H9 (cell line): ENCODE data around the gene LTB4R. TPM values are rescaled to one million over a fixed set of nuclear protein-coding genes. Genes with fewer than 3 reads are reported as not detected.

Experiments
- DNase-seq: peaks from one replicate; pipeline ENCODE4 v3.0.0-alpha.2; 2017
- H2AFZ ChIP-seq: one replicate; pipeline ENCODE4 v1.6.1; 2013; ENCODE audit warnings: mild to moderate bottlenecking, low read length, control low read depth, moderate library complexity
- H2AK5ac ChIP-seq: 2 replicates; pipeline ENCODE4 v1.6.1; 2013; ENCODE audit warnings: low read length, control low read depth, mixed read lengths; ENCODE audit not compliant: insufficient read length
- H2BK120ac ChIP-seq: one replicate; pipeline ENCODE4 v1.6.1; 2013; ENCODE audit warnings: low read depth, mild to moderate bottlenecking, low read length, control low read depth, inconsistent platforms; ENCODE audit not compliant: poor library complexity, severe bottlenecking
- H2BK12ac ChIP-seq: 2 replicates; pipeline ENCODE4 v1.6.1; 2013; ENCODE audit warnings: low read length, control low read depth, mixed read lengths, low read depth; ENCODE audit not compliant: insufficient read length
- H2BK15ac ChIP-seq: 2 replicates; pipeline ENCODE4 v1.6.1; 2013; ENCODE audit warnings: low read depth, low read length, control low read depth
- H2BK20ac ChIP-seq: one replicate; pipeline ENCODE4 v1.6.1; 2013; ENCODE audit warnings: low read depth, mild to moderate bottlenecking, low read length, control low read depth, inconsistent platforms; ENCODE audit not compliant: poor library complexity, severe bottlenecking
- H2BK5ac ChIP-seq: 2 replicates; pipeline ENCODE4 v1.6.1; 2013; ENCODE audit warnings: low read length, control low read depth, mixed read lengths; ENCODE audit not compliant: insufficient read length
- H3K14ac ChIP-seq: 2 replicates; pipeline ENCODE4 v1.6.1; 2013; ENCODE audit warnings: low read length, control low read depth; ENCODE audit not compliant: insufficient read depth
- H3K18ac ChIP-seq: 2 replicates; pipeline ENCODE4 v1.6.1; 2013; ENCODE audit warnings: low read depth, mild to moderate bottlenecking, mixed read lengths, low read length, control low read depth; ENCODE audit not compliant: insufficient read length
- H3K23ac ChIP-seq: 2 replicates; pipeline ENCODE4 v1.6.1; 2013; ENCODE audit warnings: low read length, control low read depth, mixed read lengths, low read depth; ENCODE audit not compliant: insufficient read length
- H3K23me2 ChIP-seq: 2 replicates; pipeline ENCODE4 v1.6.1; 2013; ENCODE audit warnings: low read depth, mild to moderate bottlenecking, mixed read lengths, low read length, control low read depth; ENCODE audit not compliant: insufficient read length, poor library complexity, severe bottlenecking
- H3K27ac ChIP-seq: 2 replicates; pipeline ENCODE4 v1.5.1; 2013; ENCODE audit warnings: low read length, control low read depth, mixed read lengths, low read depth; ENCODE audit not compliant: insufficient read length
- H3K27me3 ChIP-seq: 2 replicates; pipeline ENCODE4 v1.6.1; 2013; ENCODE audit warnings: low read length, control low read depth, inconsistent platforms; ENCODE audit not compliant: insufficient read depth
- H3K4ac ChIP-seq: 2 replicates; pipeline ENCODE4 v1.6.1; 2013; ENCODE audit warnings: low read depth, mild to moderate bottlenecking, control low read depth, inconsistent platforms, low read length, moderate library complexity
- H3K4me1 ChIP-seq: 2 replicates; pipeline ENCODE4 v1.6.1; 2013; ENCODE audit warnings: low read length, control low read depth, inconsistent platforms; ENCODE audit not compliant: insufficient read depth
- H3K4me2 ChIP-seq: 2 replicates; pipeline ENCODE4 v1.6.1; 2013; ENCODE audit warnings: low read length, control low read depth, mixed read lengths; ENCODE audit not compliant: insufficient read length, insufficient read depth
- H3K56ac ChIP-seq: 2 replicates; pipeline ENCODE4 v1.6.1; 2013; ENCODE audit warnings: low read depth, mild to moderate bottlenecking, mixed read lengths, low read length, control low read depth; ENCODE audit not compliant: insufficient read length
- H3K79me1 ChIP-seq: 2 replicates; pipeline ENCODE4 v1.6.1; 2013; ENCODE audit warnings: low read depth, mild to moderate bottlenecking, moderate library complexity, low read length, control low read depth, inconsistent platforms; ENCODE audit not compliant: insufficient read depth, poor library complexity, severe bottlenecking
- H3K79me2 ChIP-seq: 2 replicates; pipeline ENCODE4 v1.6.1; 2013; ENCODE audit warnings: low read length, control low read depth, inconsistent platforms; ENCODE audit not compliant: insufficient read depth
- H3K9ac ChIP-seq: 2 replicates; pipeline ENCODE4 v1.6.1; 2013; ENCODE audit warnings: low read length, control low read depth, mixed read lengths; ENCODE audit not compliant: insufficient read length; ENCODE audit errors: extremely low read depth
- H3K9me3 ChIP-seq: one replicate; pipeline ENCODE4 v1.6.1; 2013; ENCODE audit warnings: low read depth, low read length, inconsistent platforms; ENCODE audit not compliant: control insufficient read depth
- H3T11ph ChIP-seq: one replicate; pipeline ENCODE4 v1.6.1; 2013; ENCODE audit warnings: mild to moderate bottlenecking, low read length, control low read depth, inconsistent platforms
- H4K20me1 ChIP-seq: one replicate; pipeline ENCODE4 v1.6.1; 2013; ENCODE audit not compliant: control insufficient read depth, insufficient read length, insufficient read depth
- H4K5ac ChIP-seq: 2 replicates; pipeline ENCODE4 v1.6.1; 2013; ENCODE audit warnings: low read depth, mild to moderate bottlenecking, mixed read lengths, low read length, control low read depth; ENCODE audit not compliant: insufficient read length
- H4K8ac ChIP-seq: replicated peaks from 2 replicates; pipeline ENCODE4 v1.6.1; 2013; ENCODE audit warnings: low read length, control low read depth, mixed read lengths, low read depth; ENCODE audit not compliant: insufficient read length
- H4K91ac ChIP-seq: 2 replicates; pipeline ENCODE4 v1.6.1; 2013; ENCODE audit warnings: low read depth, mild to moderate bottlenecking, moderate library complexity, mixed read lengths, low read length, control low read depth; ENCODE audit not compliant: insufficient read length
- H3K27ac Mint-ChIP-seq, 3 experiments: 2 replicates in 2 of 3; 3 replicates in 1 of 3; pipeline ENCODE4 v1.8.0; 2020 to 2021; ENCODE audit warnings: mixed read lengths in 3 of 3, mild to moderate bottlenecking in 1 of 3, moderate library complexity in 1 of 3
- H3K27me3 Mint-ChIP-seq: 2 replicates; pipeline ENCODE4 v1.8.0; 2021; ENCODE audit warnings: low read depth, mild to moderate bottlenecking, moderate library complexity, mixed read lengths
- H3K36me3 Mint-ChIP-seq, 3 experiments: 2 replicates in 2 of 3; 3 replicates in 1 of 3; pipeline ENCODE4 v1.8.0; 2020 to 2021; ENCODE audit warnings: low read depth in 3 of 3, mixed read lengths in 3 of 3; ENCODE audit not compliant: insufficient read depth in 1 of 3
- H3K4me1 Mint-ChIP-seq, 2 experiments: 2 replicates each; pipeline ENCODE4 v1.8.0; 2020; ENCODE audit warnings: mixed read lengths in 2 of 2
- H3K4me3 Mint-ChIP-seq, 2 experiments: 2 replicates in 1 of 2; 3 replicates in 1 of 2; pipeline ENCODE4 v1.8.0; 2020 to 2021; ENCODE audit warnings: mild to moderate bottlenecking in 2 of 2, mixed read lengths in 2 of 2, moderate library complexity in 1 of 2
- H3K9me3 Mint-ChIP-seq, 2 experiments: 2 replicates in 1 of 2; 3 replicates in 1 of 2; pipeline ENCODE4 v1.8.0; 2020; ENCODE audit warnings: mild to moderate bottlenecking in 2 of 2, mixed read lengths in 2 of 2, moderate library complexity in 1 of 2
- CTCF ChIP-seq: fragments of 200-600 bp; sonication (generic); conservative IDR thresholded peaks from 3 replicates; pipeline ENCODE4 v1.8.0; 2021; ENCODE audit warnings: antibody characterized with exemption, mild to moderate bottlenecking
- WGBS: extraction: QIAGEN DNeasy Blood & Tissue Kit; methylation state at CpG from one replicate; pipeline ENCODE4 v1.1.7; 2013; ENCODE audit warnings: missing lambda C conversion rate, low lambda C conversion rate, mixed read lengths; ENCODE audit not compliant: insufficient read length; ENCODE audit errors: extremely low coverage; 5-methylcytosine and 5-hydroxymethylcytosine counted together
- total RNA-seq: library from RNA; stranded (reverse); gene quantifications from 2 replicates; pipeline ENCODE4 v1.2.1, GENCODE V29; 2021

The LTB4R gene
- total RNA-seq, 1 experiment from 2014 or later = 8.9 TPM

GRCh38 chr14:24323341-24323740, 12.0 kb downstream of the LTB4R start:
- H3K14ac ChIP-seq = no peak overlapping the region
- H2BK5ac ChIP-seq = no peak overlapping the region
- no peak overlapping the region for H3K23ac ChIP-seq
- H2AK5ac ChIP-seq = no peak overlapping the region
- Mint-ChIP-seq H3K36me3 (no peaks in the 10 kb centered on the region), H3K9me3 (no peaks in the 10 kb centered on the region; a peak in 2 of 5 replicates), H3K4me1 (no peaks in the 10 kb centered on the region), H3K4me3 (no peak overlapping the region), H3K27me3 (peaks cover 61% of the 10 kb centered on the region), H3K27ac (no peak overlapping the region)
- no peak overlapping the region for H2BK120ac ChIP-seq
- no peaks in the 10 kb centered on the region for H3K4me1 ChIP-seq
- no peak overlapping the region for H4K5ac ChIP-seq
- no peak overlapping the region for H2AFZ ChIP-seq
- no peaks in the 10 kb centered on the region for H3K79me2 ChIP-seq
- no peak overlapping the region for H2BK15ac ChIP-seq
- H4K20me1 ChIP-seq = no peaks in the 10 kb centered on the region
- TF ChIP-seq CTCF = no peak
- no peak overlapping the region for H3K4ac ChIP-seq
- no peak overlapping the region for H2BK12ac ChIP-seq
- H3K79me1 ChIP-seq = no peaks in the 10 kb centered on the region
- H4K91ac ChIP-seq = no peak overlapping the region
- no peak overlapping the region for H3K18ac ChIP-seq
- no peak overlapping the region for H2BK20ac ChIP-seq
- no peak overlapping the region for H3K27ac ChIP-seq
- H3K9ac ChIP-seq = no peak overlapping the region
- H4K8ac ChIP-seq = no peak overlapping the region
- H3K56ac ChIP-seq = no peak overlapping the region
- no CpG with 5 or more reads among the region's 3 CpGs for WGBS
- no peak overlapping the region for H3T11ph ChIP-seq
- H3K9me3 ChIP-seq = no peaks in the 10 kb centered on the region
- no peaks in the 10 kb centered on the region for H3K23me2 ChIP-seq
- DNase-seq = no peak
- no peak overlapping the region for H3K4me2 ChIP-seq
- H3K27me3 ChIP-seq = peaks cover 2% of the 10 kb centered on the region; the same call in 1 of the 2 replicates
